ENCODE results near the gene ATP5F1E. TPM values are rescaled to one million over a fixed set of nuclear protein-coding genes. Genes with fewer than 3 reads are reported as not detected.

The ATP5F1E gene
- total RNA-seq, 1 experiment from 2014 or later: 84.8 TPM

DNA sequence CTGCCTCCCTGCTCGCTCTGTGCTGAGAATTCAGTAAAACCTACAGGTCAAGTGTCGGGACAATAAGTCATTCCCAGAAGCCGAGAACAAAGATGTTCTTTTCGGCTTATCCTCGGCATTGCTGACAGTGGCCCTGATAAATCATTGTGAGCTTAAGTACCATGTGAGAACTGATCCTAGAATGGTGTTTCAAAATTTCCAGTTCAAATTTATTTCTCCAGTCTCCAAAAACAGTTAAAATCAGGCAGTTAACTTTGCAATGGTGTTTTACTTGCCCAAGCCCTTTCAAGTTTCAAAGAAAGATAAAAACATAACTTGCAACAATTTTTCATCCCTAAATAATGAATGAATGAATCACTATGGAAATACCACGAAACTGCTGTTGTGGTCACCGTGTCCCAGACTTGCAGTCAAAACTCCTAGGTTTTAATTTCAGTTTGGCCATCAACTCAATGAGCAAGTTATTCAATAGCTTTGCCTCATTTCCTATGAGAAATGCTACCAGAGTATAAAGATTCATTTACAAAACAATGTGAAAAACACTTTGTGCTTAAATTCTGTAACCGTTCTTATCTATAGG lies 4.3 kb downstream of the ATP5F1E start:
- no peak overlapping the region for H3K27ac ChIP-seq

DNA sequence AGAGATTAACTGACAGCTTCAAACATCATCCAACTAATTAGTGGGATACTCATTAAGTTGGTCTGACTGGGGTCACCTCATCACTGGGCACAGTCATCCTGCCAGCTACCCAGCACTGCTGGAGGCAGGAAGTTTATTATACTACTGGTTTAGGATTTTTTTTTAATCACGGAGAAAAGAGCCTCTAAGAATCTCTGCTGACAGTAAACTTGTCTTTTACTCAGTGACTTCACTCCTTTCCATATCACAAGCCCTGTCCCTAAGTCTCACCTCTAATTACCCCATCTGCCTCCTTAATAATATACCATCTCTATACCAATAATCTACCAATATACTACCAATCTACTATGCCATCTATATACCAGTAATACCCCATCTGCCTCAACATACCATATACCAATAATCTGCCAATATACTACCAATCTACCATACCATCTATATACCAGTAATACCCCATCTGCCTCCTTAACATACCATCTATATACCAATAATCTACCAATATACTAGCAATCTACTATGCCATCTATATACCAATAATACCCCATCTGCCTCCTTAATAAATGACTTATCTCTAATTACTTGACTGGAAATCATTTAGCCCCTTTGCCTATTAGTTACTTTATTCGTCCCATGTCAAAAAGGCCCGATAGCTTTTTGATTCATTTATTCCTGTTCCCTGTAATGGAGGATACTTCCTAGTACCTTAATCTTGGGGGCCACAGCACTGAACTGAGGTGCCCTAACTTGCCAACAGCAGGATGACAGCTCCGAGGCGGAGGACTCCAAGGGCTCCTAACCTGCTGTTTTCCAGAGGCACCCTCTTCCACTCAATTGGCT lies 5.0 kb downstream of the ATP5F1E start:
- no peaks in the 10 kb centered on the region for H3K9me2 ChIP-seq (ENCODE audit: insufficient read depth)
- peaks cover 19% of the 10 kb centered on the region for H3F3A ChIP-seq (ENCODE audit: insufficient read depth, low read depth)
- H3K27ac ChIP-seq: no peak overlapping the region
- H3K4me3 ChIP-seq: no peak overlapping the region
- intact Hi-C loops (cut with micrococcal nuclease; ENCODE audit: unreplicated experiment): no loop called here
- H2AFZ ChIP-seq: no peak overlapping the region
- H3K79me2 ChIP-seq (ENCODE audit: low read depth): peaks cover 74% of the 10 kb centered on the region
- TF ChIP-seq, protein P1, sequence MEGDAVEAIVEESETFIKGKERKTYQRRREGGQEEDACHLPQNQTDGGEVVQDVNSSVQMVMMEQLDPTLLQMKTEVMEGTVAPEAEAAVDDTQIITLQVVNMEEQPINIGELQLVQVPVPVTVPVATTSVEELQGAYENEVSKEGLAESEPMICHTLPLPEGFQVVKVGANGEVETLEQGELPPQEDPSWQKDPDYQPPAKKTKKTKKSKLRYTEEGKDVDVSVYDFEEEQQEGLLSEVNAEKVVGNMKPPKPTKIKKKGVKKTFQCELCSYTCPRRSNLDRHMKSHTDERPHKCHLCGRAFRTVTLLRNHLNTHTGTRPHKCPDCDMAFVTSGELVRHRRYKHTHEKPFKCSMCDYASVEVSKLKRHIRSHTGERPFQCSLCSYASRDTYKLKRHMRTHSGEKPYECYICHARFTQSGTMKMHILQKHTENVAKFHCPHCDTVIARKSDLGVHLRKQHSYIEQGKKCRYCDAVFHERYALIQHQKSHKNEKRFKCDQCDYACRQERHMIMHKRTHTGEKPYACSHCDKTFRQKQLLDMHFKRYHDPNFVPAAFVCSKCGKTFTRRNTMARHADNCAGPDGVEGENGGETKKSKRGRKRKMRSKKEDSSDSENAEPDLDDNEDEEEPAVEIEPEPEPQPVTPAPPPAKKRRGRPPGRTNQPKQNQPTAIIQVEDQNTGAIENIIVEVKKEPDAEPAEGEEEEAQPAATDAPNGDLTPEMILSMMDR (conservative IDR thresholded peaks at IDR 0.05): no peak
- TF ChIP-seq EZH2 (IDR thresholded peaks at IDR 0.05; ENCODE audit: low read depth): no peak
- H3K36me3 ChIP-seq (ENCODE audit: low read depth): peaks cover 56% of the 10 kb centered on the region
- peaks cover 28% of the 10 kb centered on the region for H4K20me1 ChIP-seq (ENCODE audit: insufficient read depth)
- peaks cover 41% of the 10 kb centered on the region for H3K4me1 ChIP-seq (replicated peaks; ENCODE audit: insufficient read depth)
- H3K27me3 ChIP-seq (ENCODE audit: insufficient read depth, low read depth): no peaks in the 10 kb centered on the region
- ChIA-PET POLR2A (ENCODE audit: unreplicated experiment) (no interaction called here), CTCF (no interaction called here)
- H3K9me3 ChIP-seq (ENCODE audit: insufficient read depth, low read depth): no peaks in the 10 kb centered on the region
- H3K4me2 ChIP-seq: no peak overlapping the region
- no peak for DNase-seq
- no TSS peak for BruUV-seq (replicated peaks)

More for the DNA sequence above, 4.3 kb downstream of the ATP5F1E start:
- H2AFZ ChIP-seq: no peak overlapping the region
- ChIA-PET CTCF (no interaction called here), POLR2A (ENCODE audit: unreplicated experiment) (no interaction called here)
- H3K4me3 ChIP-seq: no peak overlapping the region
- TF ChIP-seq EZH2 (IDR thresholded peaks at IDR 0.05; ENCODE audit: low read depth): no peak
- TF ChIP-seq, protein P1 (conservative IDR thresholded peaks at IDR 0.05): no peak
- no peaks in the 10 kb centered on the region for H3K9me3 ChIP-seq (ENCODE audit: insufficient read depth, low read depth)
- BruUV-seq (replicated peaks): no TSS peak
- no peaks in the 10 kb centered on the region for H3K9me2 ChIP-seq (ENCODE audit: insufficient read depth)
- no peak for DNase-seq
- peaks cover 28% of the 10 kb centered on the region for H4K20me1 ChIP-seq (ENCODE audit: insufficient read depth)
- intact Hi-C loops (cut with micrococcal nuclease; ENCODE audit: unreplicated experiment): no loop called here
- peaks cover 35% of the 10 kb centered on the region for H3K4me1 ChIP-seq (replicated peaks; ENCODE audit: insufficient read depth)
- no peak overlapping the region for H3K4me2 ChIP-seq
- H3K79me2 ChIP-seq (ENCODE audit: low read depth): peaks cover 74% of the 10 kb centered on the region
- H3K36me3 ChIP-seq (ENCODE audit: low read depth): peaks cover 56% of the 10 kb centered on the region
- H3F3A ChIP-seq (ENCODE audit: insufficient read depth, low read depth): peaks cover 17% of the 10 kb centered on the region
- no peaks in the 10 kb centered on the region for H3K27me3 ChIP-seq (ENCODE audit: insufficient read depth, low read depth)

DNA sequence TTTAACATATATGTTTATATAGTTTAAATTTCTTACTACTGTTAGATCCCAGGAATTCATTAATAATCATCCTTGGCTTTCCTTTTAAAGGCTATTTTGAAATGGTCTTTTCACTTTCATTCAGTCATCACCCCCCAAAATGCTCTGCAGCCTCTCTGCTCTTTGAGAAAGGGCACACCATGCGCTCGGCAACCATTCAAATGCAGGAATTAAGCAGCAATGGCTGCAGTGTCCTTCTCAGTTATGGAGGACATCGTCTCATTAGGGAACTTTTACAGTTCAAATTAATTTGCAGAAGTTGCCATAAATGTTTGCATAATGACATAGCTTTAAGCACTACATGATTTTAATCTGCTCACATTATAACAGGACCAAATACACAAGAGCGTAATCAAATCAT lies 6.6 kb downstream of the ATP5F1E start:
- Histone ChIP-seq H3K27ac (no peak overlapping the region), H3F3A (ENCODE audit: insufficient read depth, low read depth) (peaks cover 35% of the 10 kb centered on the region), H3K4me3 (no peak overlapping the region), H3K4me2 (no peak overlapping the region), H2AFZ (no peak overlapping the region), H3K4me1 (replicated peaks; ENCODE audit: insufficient read depth) (peaks cover 47% of the 10 kb centered on the region), H3K79me2 (ENCODE audit: low read depth) (peaks cover 58% of the 10 kb centered on the region), H3K9me3 (ENCODE audit: insufficient read depth, low read depth) (no peaks in the 10 kb centered on the region), H4K20me1 (ENCODE audit: insufficient read depth) (peaks cover 21% of the 10 kb centered on the region), H3K36me3 (ENCODE audit: low read depth) (peaks cover 56% of the 10 kb centered on the region), H3K9me2 (ENCODE audit: insufficient read depth) (no peaks in the 10 kb centered on the region), H3K27me3 (ENCODE audit: insufficient read depth, low read depth) (no peaks in the 10 kb centered on the region)
- BruUV-seq (replicated peaks): no TSS peak
- intact Hi-C loops (cut with micrococcal nuclease; ENCODE audit: unreplicated experiment): no loop called here
- ChIA-PET CTCF (no interaction called here), POLR2A (ENCODE audit: unreplicated experiment) (no interaction called here)
- DNase-seq: no peak
- no peak for TF ChIP-seq EZH2 (IDR thresholded peaks at IDR 0.05; ENCODE audit: low read depth)
- TF ChIP-seq, protein P1 (conservative IDR thresholded peaks at IDR 0.05): no peak

All from PC-9 (cell line).